Peyer's patch (tissue), 4 donors: Measurements from ENCODE around the gene OBI1.

Source experiments
- CTCF ChIP-seq, 6 experiments: fragments of 450-650 bp in 4 of 6; fragments of 200-600 bp in 2 of 6; sonication (generic) in 1 of 6; IDR thresholded peaks; one replicate each; pipeline ENCODE4 v1.5.1; 2017 to 2019; ENCODE audit warnings: antibody characterized with exemption in 6 of 6, mild to moderate bottlenecking in 3 of 6, moderate library complexity in 1 of 6
- POLR2A ChIP-seq, 2 donors: fragments of 450-650 bp; IDR thresholded peaks; one replicate each; pipeline ENCODE4 v1.5.1; 2017; ENCODE audit warnings: antibody characterized with exemption in 2 of 2, mild to moderate bottlenecking in 2 of 2, moderate library complexity in 2 of 2

GRCh38 chr13:78660495-78660857 is 1.5 kb upstream of the OBI1 start:
- TF ChIP-seq CTCF (IDR thresholded peaks at IDR 0.05), result no peak
- no peak for TF ChIP-seq POLR2A (IDR thresholded peaks at IDR 0.05)
